ENCODE results near the gene CACNB3.

The CACNB3 gene

DNA sequence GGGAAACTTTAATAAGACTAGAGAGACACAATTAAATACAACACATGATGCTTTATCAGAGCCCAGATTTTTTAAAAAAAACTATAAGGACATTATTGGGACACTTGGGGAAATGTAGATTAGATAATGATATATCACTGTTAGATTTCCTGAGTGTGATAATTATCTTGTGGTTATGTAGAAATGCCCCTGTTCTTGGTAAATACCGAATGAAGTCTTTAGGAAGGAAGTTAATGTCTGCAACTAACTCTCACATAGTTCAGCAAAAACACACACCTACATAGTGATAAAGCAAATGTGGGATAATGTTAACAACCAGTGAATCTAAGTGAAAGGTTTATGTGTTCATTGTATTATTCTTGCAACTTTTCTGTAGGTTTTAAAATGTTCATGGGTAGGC lies 14.6 kb upstream of the CACNB3 start:
- Histone ChIP-seq H3K4me2 (ENCODE audit: low read length, poor library complexity, severe bottlenecking) (no peak overlapping the region), H3K79me1 (replicated peaks; ENCODE audit: low read length, poor library complexity, severe bottlenecking) (no peaks in the 10 kb centered on the region), H4K91ac (ENCODE audit: low read length) (no peak overlapping the region), H3K23ac (ENCODE audit: low read length in 2 of 2) (no peak overlapping the region), H3K4me1 (ENCODE audit: control insufficient read depth, insufficient read depth, low read depth, low read length) (no peaks in the 10 kb centered on the region), H3K9me3 (ENCODE audit: control insufficient read depth, low read length) (no peaks in the 10 kb centered on the region), H3K27ac (ENCODE audit: low read length, poor library complexity, severe bottlenecking) (no peak overlapping the region), H3K4me3 (ENCODE audit: insufficient read depth in 1 of 2, low read depth in 1 of 2, low read length in 2 of 2) (no peak overlapping the region), H2BK5ac (ENCODE audit: low read depth, low read length, poor library complexity, severe bottlenecking) (no peak overlapping the region), H2AFZ (ENCODE audit: low read depth, low read length) (no peak overlapping the region), H3K14ac (ENCODE audit: low read length in 2 of 2) (no peak overlapping the region), H2BK12ac (ENCODE audit: low read length in 2 of 2) (no peak overlapping the region), H4K8ac (ENCODE audit: low read length) (no peak overlapping the region), H2BK15ac (ENCODE audit: low read depth, poor library complexity, severe bottlenecking) (no peak overlapping the region), H2AK5ac (ENCODE audit: low read length, severe bottlenecking) (no peak overlapping the region), H2BK120ac (ENCODE audit: low read depth, low read length) (no peak overlapping the region), H3K27me3 (ENCODE audit: control insufficient read depth in 1 of 2, insufficient read depth in 1 of 2, low read length in 2 of 2) (peaks cover 11 to 12% of the 10 kb centered on the region in 2 experiments), H3K36me3 (ENCODE audit: control insufficient read depth in 1 of 2, insufficient read depth in 2 of 2, low read depth in 1 of 2, low read length in 2 of 2) (no peaks in the 10 kb centered on the region), H3K4ac (ENCODE audit: low read depth in 1 of 2, low read length in 2 of 2) (no peak overlapping the region), H3K9ac (ENCODE audit: low read length) (no peak overlapping the region), H3K18ac (ENCODE audit: low read depth in 1 of 2, low read length in 2 of 2) (no peak overlapping the region)
- no peak for DNase-seq
- WGBS = no CpG with 5 or more reads among the region's 1 CpG

DNA sequence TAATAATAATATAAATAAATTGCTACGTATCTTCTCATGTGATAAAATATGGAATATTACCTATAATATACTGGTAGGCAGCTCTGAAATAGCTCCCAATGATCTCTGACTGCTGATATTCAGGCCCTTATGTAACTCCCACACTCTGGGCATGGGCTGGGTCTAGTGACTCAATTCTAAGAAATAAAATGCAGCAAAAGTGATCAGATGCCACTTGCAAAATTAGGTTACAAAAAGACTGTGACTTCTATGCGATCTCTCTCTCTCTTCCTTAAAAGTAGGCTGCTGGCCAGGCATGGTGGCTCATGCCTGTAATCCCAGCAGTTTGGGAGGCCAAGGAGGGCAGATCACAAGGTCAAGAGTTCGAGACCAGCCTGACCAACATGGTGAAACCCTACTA lies 10.3 kb upstream of the CACNB3 start:
- Histone ChIP-seq H2BK12ac (ENCODE audit: low read length in 2 of 2) (no peak overlapping the region), H3K9ac (ENCODE audit: low read length) (no peak overlapping the region), H3K36me3 (ENCODE audit: control insufficient read depth in 1 of 2, insufficient read depth in 2 of 2, low read depth in 1 of 2, low read length in 2 of 2) (no peaks in the 10 kb centered on the region), H2BK120ac (ENCODE audit: low read depth, low read length) (no peak overlapping the region), H4K91ac (ENCODE audit: low read length) (no peak overlapping the region), H3K27ac (ENCODE audit: low read length, poor library complexity, severe bottlenecking) (no peak overlapping the region), H3K4me3 (ENCODE audit: insufficient read depth in 1 of 2, low read depth in 1 of 2, low read length in 2 of 2) (no peak overlapping the region), H3K4ac (ENCODE audit: low read depth in 1 of 2, low read length in 2 of 2) (no peak overlapping the region), H3K14ac (ENCODE audit: low read length in 2 of 2) (no peak overlapping the region), H3K79me1 (replicated peaks; ENCODE audit: low read length, poor library complexity, severe bottlenecking) (no peaks in the 10 kb centered on the region), H2AK5ac (ENCODE audit: low read length, severe bottlenecking) (no peak overlapping the region), H3K9me3 (ENCODE audit: control insufficient read depth, low read length) (no peaks in the 10 kb centered on the region), H3K4me1 (ENCODE audit: control insufficient read depth, insufficient read depth, low read depth, low read length) (peaks cover 17% of the 10 kb centered on the region), H2BK5ac (ENCODE audit: low read depth, low read length, poor library complexity, severe bottlenecking) (no peak overlapping the region), H3K18ac (ENCODE audit: low read depth in 1 of 2, low read length in 2 of 2) (no peak overlapping the region), H4K8ac (ENCODE audit: low read length) (no peak overlapping the region), H3K4me2 (ENCODE audit: low read length, poor library complexity, severe bottlenecking) (no peak overlapping the region), H2BK15ac (ENCODE audit: low read depth, poor library complexity, severe bottlenecking) (no peak overlapping the region), H3K23ac (ENCODE audit: low read length in 2 of 2) (no peak overlapping the region), H2AFZ (ENCODE audit: low read depth, low read length) (no peak overlapping the region), H3K27me3 (ENCODE audit: control insufficient read depth in 1 of 2, insufficient read depth in 1 of 2, low read length in 2 of 2) (no peaks in the 10 kb centered on the region)
- DNase-seq = no peak
- WGBS = 98% methylated on average over 2 of the region's 3 CpGs

DNA sequence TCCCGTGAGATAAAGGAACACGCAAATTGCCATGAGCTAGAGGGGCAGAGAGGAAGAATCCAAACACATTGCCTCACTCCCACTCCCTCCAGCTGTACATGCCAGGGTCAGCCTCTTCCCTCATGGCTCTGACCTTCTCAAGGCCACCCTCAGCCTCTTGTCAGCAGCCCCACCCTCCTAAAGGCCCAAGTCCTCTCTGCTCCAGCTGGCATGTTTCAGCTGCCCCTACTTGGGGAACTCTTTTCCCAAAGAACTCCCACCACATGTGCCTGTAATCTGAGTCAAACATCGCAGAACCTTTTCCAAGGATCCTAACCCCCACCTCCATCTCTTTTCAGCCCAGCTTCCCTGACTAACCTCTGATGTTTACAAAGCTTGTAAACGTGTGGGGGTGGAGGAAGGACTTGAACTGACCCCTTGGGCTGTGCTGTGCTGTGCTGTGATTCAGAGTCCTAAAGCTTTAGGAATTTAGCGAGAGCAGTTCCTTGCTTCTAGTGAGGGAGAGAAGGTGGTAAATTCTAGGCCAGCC lies 7.3 kb upstream of the CACNB3 start:
- Histone ChIP-seq H4K91ac (ENCODE audit: low read length) (peak overlapping the region; percentile 91), H3K4ac (ENCODE audit: low read depth in 1 of 2, low read length in 2 of 2) (peak overlapping the region; percentile 92 to 93), H3K4me2 (ENCODE audit: low read length, poor library complexity, severe bottlenecking) (no peak overlapping the region), H2BK120ac (ENCODE audit: low read depth, low read length) (peak overlapping the region; percentile 84), H2BK5ac (ENCODE audit: low read depth, low read length, poor library complexity, severe bottlenecking) (no peak overlapping the region), H3K4me3 (ENCODE audit: insufficient read depth in 1 of 2, low read depth in 1 of 2, low read length in 2 of 2) (peak overlapping the region in 1 of 2 experiments; percentile 28), H3K14ac (ENCODE audit: low read length in 2 of 2) (no peak overlapping the region), H3K36me3 (ENCODE audit: control insufficient read depth in 1 of 2, insufficient read depth in 2 of 2, low read depth in 1 of 2, low read length in 2 of 2) (no peaks in the 10 kb centered on the region), H3K23ac (ENCODE audit: low read length in 2 of 2) (no peak overlapping the region), H3K9ac (ENCODE audit: low read length) (peak overlapping the region; percentile 57), H3K18ac (ENCODE audit: low read depth in 1 of 2, low read length in 2 of 2) (peak overlapping the region; percentile 78 to 97), H2BK12ac (ENCODE audit: low read length in 2 of 2) (peak overlapping the region; percentile 44 to 94), H2BK15ac (ENCODE audit: low read depth, poor library complexity, severe bottlenecking) (peak overlapping the region; percentile 53), H2AK5ac (ENCODE audit: low read length, severe bottlenecking) (peak overlapping the region; percentile 13), H3K27ac (ENCODE audit: low read length, poor library complexity, severe bottlenecking) (no peak overlapping the region), H2AFZ (ENCODE audit: low read depth, low read length) (peak overlapping the region; percentile 10), H3K9me3 (ENCODE audit: control insufficient read depth, low read length) (no peaks in the 10 kb centered on the region), H3K79me1 (replicated peaks; ENCODE audit: low read length, poor library complexity, severe bottlenecking) (peaks cover 5% of the 10 kb centered on the region), H3K27me3 (ENCODE audit: control insufficient read depth in 1 of 2, insufficient read depth in 1 of 2, low read length in 2 of 2) (no peaks in the 10 kb centered on the region), H3K4me1 (ENCODE audit: control insufficient read depth, insufficient read depth, low read depth, low read length) (peaks cover 27% of the 10 kb centered on the region), H4K8ac (ENCODE audit: low read length) (peak overlapping the region; percentile 88)
- DNase-seq = peak; percentile 93
- 30% methylated on average over 2 of the region's 5 CpGs for WGBS

DNA sequence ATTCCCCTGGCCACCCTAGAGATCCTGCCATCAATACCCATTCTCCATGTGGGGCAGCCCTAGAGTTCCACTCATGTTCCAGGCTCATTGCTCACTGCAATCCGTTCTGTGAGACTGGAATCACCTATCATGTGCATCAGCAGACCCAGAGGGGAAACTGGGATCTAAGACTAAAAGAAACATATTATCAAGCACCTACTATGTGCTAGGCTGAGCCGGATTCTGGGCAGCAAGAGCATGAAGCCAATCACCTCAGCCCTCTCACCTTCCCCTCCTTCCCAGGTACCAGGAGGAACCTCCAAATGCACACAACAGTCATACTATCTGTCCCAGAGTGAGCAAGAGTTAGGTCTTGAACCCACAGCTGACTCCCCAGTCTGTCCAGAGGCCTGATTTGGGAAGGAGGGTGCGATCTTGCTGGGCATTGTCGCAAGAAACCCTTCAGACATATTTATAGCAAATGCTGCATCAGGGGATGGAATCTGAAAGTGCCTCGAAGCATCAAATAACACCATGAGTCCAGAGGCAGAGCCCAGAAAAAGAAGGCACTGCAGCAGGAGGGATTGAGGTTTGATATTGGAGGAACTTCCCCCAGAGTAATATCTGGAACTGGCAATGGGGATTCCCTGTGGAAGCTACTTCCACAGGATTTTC lies 6.7 kb upstream of the CACNB3 start:
- Histone ChIP-seq H3K9me3 (ENCODE audit: control insufficient read depth, low read length) (no peaks in the 10 kb centered on the region), H3K4me2 (ENCODE audit: low read length, poor library complexity, severe bottlenecking) (no peak overlapping the region), H4K8ac (ENCODE audit: low read length) (peak overlapping the region; percentile 72), H3K4me3 (ENCODE audit: insufficient read depth in 1 of 2, low read depth in 1 of 2, low read length in 2 of 2) (peak overlapping the region in 1 of 2 experiments; percentile 25), H2BK15ac (ENCODE audit: low read depth, poor library complexity, severe bottlenecking) (no peak overlapping the region), H3K27ac (ENCODE audit: low read length, poor library complexity, severe bottlenecking) (no peak overlapping the region), H3K4me1 (ENCODE audit: control insufficient read depth, insufficient read depth, low read depth, low read length) (peaks cover 32% of the 10 kb centered on the region), H2AK5ac (ENCODE audit: low read length, severe bottlenecking) (no peak overlapping the region), H3K27me3 (ENCODE audit: control insufficient read depth in 1 of 2, insufficient read depth in 1 of 2, low read length in 2 of 2) (no peaks in the 10 kb centered on the region), H3K9ac (ENCODE audit: low read length) (peak overlapping the region; percentile 57), H2BK12ac (ENCODE audit: low read length in 2 of 2) (peak overlapping the region; percentile 38 to 83), H3K18ac (ENCODE audit: low read depth in 1 of 2, low read length in 2 of 2) (peak overlapping the region; percentile 81 to 86), H2BK5ac (ENCODE audit: low read depth, low read length, poor library complexity, severe bottlenecking) (no peak overlapping the region), H2BK120ac (ENCODE audit: low read depth, low read length) (peak overlapping the region; percentile 69), H3K14ac (ENCODE audit: low read length in 2 of 2) (no peak overlapping the region), H4K91ac (ENCODE audit: low read length) (peak overlapping the region; percentile 81), H3K36me3 (ENCODE audit: control insufficient read depth in 1 of 2, insufficient read depth in 2 of 2, low read depth in 1 of 2, low read length in 2 of 2) (no peaks in the 10 kb centered on the region), H3K4ac (ENCODE audit: low read depth in 1 of 2, low read length in 2 of 2) (peak overlapping the region; percentile 15 to 75), H2AFZ (ENCODE audit: low read depth, low read length) (no peak overlapping the region), H3K79me1 (replicated peaks; ENCODE audit: low read length, poor library complexity, severe bottlenecking) (peaks cover 10% of the 10 kb centered on the region), H3K23ac (ENCODE audit: low read length in 2 of 2) (no peak overlapping the region)
- WGBS = 76% methylated on average over 5 of the region's 5 CpGs
- peak; percentile 43 for DNase-seq
